Spleen (tissue), 7 donors: ENCODE data around the gene CORT.
A peak's percentile ranks its signal among the peaks of the same experiment; 100 is the strongest.

ENCODE experiments used
- CTCF ChIP-seq, 11 experiments: fragments of 200-600 bp in 7 of 11; fragments of 450-650 bp in 4 of 11; sonication (generic) in 4 of 11; IDR thresholded peaks in 8 of 11; conservative IDR thresholded peaks in 3 of 11; 1 replicate in 7 of 11; 2 replicates in 4 of 11; pipeline versions ENCODE4 v1.4.0 to v1.8.0; 2016 to 2021; ENCODE audit warnings: antibody characterized with exemption in 11 of 11, inconsistent platforms in 4 of 11, mild to moderate bottlenecking in 1 of 11
- POLR2A ChIP-seq, 3 donors: fragments of 450-650 bp; IDR thresholded peaks; one replicate each; pipeline ENCODE4 v1.5.1; 2017; ENCODE audit warnings: antibody characterized with exemption in 3 of 3, mild to moderate bottlenecking in 1 of 3
- POLR2AphosphoS5 ChIP-seq, 3 donors: sonication (generic); formaldehyde crosslinking; IDR thresholded peaks; one replicate each; pipeline ENCODE4 v1.5.1; 2017; ENCODE audit warnings: antibody characterized with exemption in 3 of 3
- donor health status: DM: no; HTN: no; CAD: no; lungs with moderate emphysema.
- donor health status: DM: no; HTN: no; CAD: no.
- donor health status: DM: no; HTN: no; CAD: no.

- TF ChIP-seq POLR2AphosphoS5 (IDR thresholded peaks at IDR 0.05) (peak; percentile 71 to 86 (median 83)), POLR2A (IDR thresholded peaks at IDR 0.05) (peak in 1 of 3 donors; percentile 88), CTCF (IDR thresholded peaks at IDR 0.05 in 8 of 11, conservative IDR thresholded peaks at IDR 0.05 in 3 of 11) (peak; percentile 92 to 99 (median 97))
Measured at GRCh38 chr1:10430216-10431069, 19.4 kb upstream of the CORT start, which contains the start of gene CENPS.
